Esophagus muscularis mucosa (tissue), 4 donors: Measurements from ENCODE around the gene TTLL3. TPM values are rescaled to one million over a fixed set of nuclear protein-coding genes. Genes with fewer than 3 reads are reported as not detected.

Source experiments
- DNase-seq: peaks from one replicate; pipeline ENCODE4 v3.0.0-alpha.2; 2017; ENCODE audit errors: extremely low spot score
- H3K27ac ChIP-seq, 4 donors: fragments of 200-600 bp; sonication (generic); replicated peaks in 1 of 4; 1 replicate in 3 of 4; 2 replicates in 1 of 4; pipeline ENCODE4 v1.5.1; 2016 to 2019; ENCODE audit warnings: mild to moderate bottlenecking in 1 of 4
- H3K27me3 ChIP-seq, 4 donors: fragments of 200-600 bp; sonication (generic); one replicate each; pipeline versions ENCODE4 v1.5.1 to v1.6.0; 2016 to 2019
- H3K36me3 ChIP-seq, 4 donors: fragments of 200-600 bp; sonication (generic); one replicate each; pipeline ENCODE4 v1.5.1; 2016 to 2019
- H3K4me1 ChIP-seq, 4 donors: fragments of 200-600 bp; sonication (generic); one replicate each; pipeline ENCODE4 v1.5.1; 2016 to 2019
- H3K4me3 ChIP-seq, 4 donors: fragments of 200-600 bp; sonication (generic); 1 replicate in 2 of 4; 2 replicates in 2 of 4; pipeline ENCODE4 v1.5.1; 2016 to 2019; ENCODE audit warnings: mild to moderate bottlenecking in 4 of 4, moderate library complexity in 1 of 4
- H3K9me3 ChIP-seq, 4 donors: fragments of 200-600 bp; sonication (generic); 1 replicate in 3 of 4; 2 replicates in 1 of 4; pipeline ENCODE4 v1.5.1; 2016 to 2019
- CTCF ChIP-seq, 3 experiments: fragments of 200-600 bp in 2 of 3; fragments of 450-650 bp in 1 of 3; sonication (generic) in 2 of 3; IDR thresholded peaks; one replicate each; pipeline ENCODE4 v1.5.1; 2017 to 2019; ENCODE audit warnings: antibody characterized with exemption in 3 of 3, mild to moderate bottlenecking in 2 of 3, moderate library complexity in 1 of 3
- EP300 ChIP-seq: sonication (generic); formaldehyde crosslinking; IDR thresholded peaks from one replicate; pipeline ENCODE4 v1.6.1; 2017; ENCODE audit warnings: antibody characterized with exemption
- POLR2A ChIP-seq: fragments of 450-650 bp; IDR thresholded peaks from one replicate; pipeline ENCODE4 v1.6.1; 2017; ENCODE audit warnings: antibody characterized with exemption, moderate library complexity, mild to moderate bottlenecking, low read depth
- POLR2AphosphoS5 ChIP-seq, 2 donors: sonication (generic); formaldehyde crosslinking; IDR thresholded peaks; one replicate each; pipeline ENCODE4 v1.6.1; 2017; ENCODE audit warnings: antibody characterized with exemption in 2 of 2
- WGBS: methylation state at CpG from one replicate; pipeline ENCODE4 v1.1.5; 2018; 5-methylcytosine and 5-hydroxymethylcytosine counted together
- intact Hi-C: fragments of 100-400 bp; cut with DNase I; formaldehyde crosslinking; loops from one replicate; pipeline ENCODE4 v1.15.1; 2023
- total RNA-seq, 4 donors: library from RNA; depleted of rRNA; stranded (reverse); fragments of >200 nt; gene quantifications; one replicate each; pipeline versions ENCODE4 v1.1.0 to v1.2.1, GENCODE V29; 2016

TTLL3 gene
- 10 to 100 TPM; 15.5 to 56.5 (median 25.6) TPM for total RNA-seq

GRCh38 chr3:9809615-9810432 is at the start of gene TTLL3:
TSS of gene TTLL3 (plus strand) at chr3:9810262. CDS start at chr3:9810662, 400 bp downstream.
- intact Hi-C loops, result no loop called here
- no peaks in the 10 kb centered on the region for H3K27me3 ChIP-seq
- DNase-seq, result peak; percentile 94
- H3K9me3 ChIP-seq, result no peaks in the 10 kb centered on the region
- H3K4me3 ChIP-seq, result peak within 1 kb of the TSS; percentile 69 to 89 (median 80)
- H3K27ac ChIP-seq, result peak within 1 kb of the TSS; percentile 92 to 99 (median 96)
- peaks cover 20 to 49% (median 35%) of the 10 kb centered on the region in 4 donors for H3K36me3 ChIP-seq
- TF ChIP-seq POLR2AphosphoS5 (IDR thresholded peaks at IDR 0.05), result peak; percentile 42 to 83
- TF ChIP-seq POLR2A, result no peak
- TF ChIP-seq CTCF (IDR thresholded peaks at IDR 0.05), result no peak
- TF ChIP-seq EP300, result no peak
- WGBS, result 2% methylated on average over 25 of the region's 76 CpGs
- peaks cover 18 to 27% (median 24%) of the 10 kb centered on the region in 4 donors for H3K4me1 ChIP-seq

- no peak for DNase-seq
- no peak for TF ChIP-seq EP300
- TF ChIP-seq POLR2A, result no peak
- TF ChIP-seq POLR2AphosphoS5 (IDR thresholded peaks at IDR 0.05), result no peak
- no peak for TF ChIP-seq CTCF (IDR thresholded peaks at IDR 0.05)
- Histone ChIP-seq H3K9me3 (no peaks in the 10 kb centered on the region), H3K27me3 (no peaks in the 10 kb centered on the region), H3K4me1 (no peaks in the 10 kb centered on the region), H3K27ac (no peak overlapping the region), H3K4me3 (no peak overlapping the region), H3K36me3 (peaks cover 54 to 98% (median 92%) of the 10 kb centered on the region in 4 donors)
- intact Hi-C loops, result no loop called here
- WGBS, result 96% methylated on average over 10 of the region's 10 CpGs
These were observed 49.1 kb upstream of the TTLL3 start for GRCh38 chr3:9760779-9761505.

GRCh38 chr3:9761919-9762318 is 48.1 kb upstream of the TTLL3 start:
- WGBS, result 95% methylated on average over 5 of the region's 5 CpGs
- H3K4me3 ChIP-seq, result no peak overlapping the region
- TF ChIP-seq EP300 (no peak), POLR2A (no peak), CTCF (IDR thresholded peaks at IDR 0.05) (no peak), POLR2AphosphoS5 (IDR thresholded peaks at IDR 0.05) (no peak)
- H3K36me3 ChIP-seq, result peaks cover 45 to 95% (median 83%) of the 10 kb centered on the region in 4 donors
- H3K27ac ChIP-seq, result no peak overlapping the region
- no peaks in the 10 kb centered on the region for H3K27me3 ChIP-seq
- H3K9me3 ChIP-seq, result no peaks in the 10 kb centered on the region
- intact Hi-C loops, result no loop called here
- DNase-seq, result no peak
- peaks cover under 1 to 5% (median 4%) of the 10 kb centered on the region in 4 donors for H3K4me1 ChIP-seq

GRCh38 chr3:9762871-9763270 is 47.2 kb upstream of the TTLL3 start:
- Histone ChIP-seq H3K27me3 (no peaks in the 10 kb centered on the region), H3K36me3 (peaks cover 35 to 86% (median 74%) of the 10 kb centered on the region in 4 donors), H3K27ac (no peak overlapping the region), H3K4me3 (no peak overlapping the region), H3K4me1 (peaks cover 11 to 15% (median 14%) of the 10 kb centered on the region in 4 donors), H3K9me3 (no peaks in the 10 kb centered on the region)
- 94% methylated on average over 8 of the region's 8 CpGs for WGBS
- intact Hi-C loops, result no loop called here
- TF ChIP-seq CTCF (IDR thresholded peaks at IDR 0.05) (no peak), POLR2A (no peak), EP300 (no peak), POLR2AphosphoS5 (IDR thresholded peaks at IDR 0.05) (no peak)
- no peak for DNase-seq
